Measurements from ENCODE around the gene REPS1. TPM values are rescaled to one million over a fixed set of nuclear protein-coding genes. Genes with fewer than 3 reads are reported as not detected.
A peak's percentile ranks its signal among the peaks of the same experiment; 100 is the strongest.

The REPS1 gene
- total RNA-seq, 1 experiment from 2014 or later = 55.1 TPM

- Mint-ChIP-seq H3K36me3 (no peaks in the 10 kb centered on the region), H3K4me1 (peaks cover 16% of the 10 kb centered on the region), H3K9me3 (no peaks in the 10 kb centered on the region), H3K27ac (peak overlapping the region; percentile 70; the same call in 1 of the 2 replicates), H3K4me3 (no peak overlapping the region), H3K27me3 (ENCODE audit: low read depth) (no peaks in the 10 kb centered on the region)
- no peak for TF ChIP-seq CREB1 (CRISPR knock-in tag; IDR thresholded peaks at IDR 0.05)
- no peak for TF ChIP-seq FOXK1 (CRISPR knock-in tag; IDR thresholded peaks at IDR 0.05)
- no peak for TF ChIP-seq ZSCAN18 (CRISPR knock-in tag; IDR thresholded peaks at IDR 0.05)
- no peak for TF ChIP-seq AR (CRISPR knock-in tag; IDR thresholded peaks at IDR 0.05)
- no peak for TF ChIP-seq TEAD4 (CRISPR knock-in tag; IDR thresholded peaks at IDR 0.05)
- no peak for TF ChIP-seq HMGXB4 (CRISPR knock-in tag; IDR thresholded peaks at IDR 0.05)
- TF ChIP-seq ZNF512 (CRISPR knock-in tag; IDR thresholded peaks at IDR 0.05; ENCODE audit: borderline replicate concordance) = no peak
- TF ChIP-seq NR2C2 (CRISPR knock-in tag; IDR thresholded peaks at IDR 0.05) = no peak
- no peak for TF ChIP-seq NFATC4 (CRISPR knock-in tag; IDR thresholded peaks at IDR 0.05)
- no peak for TF ChIP-seq SP1 (CRISPR knock-in tag; conservative IDR thresholded peaks at IDR 0.05)
- TF ChIP-seq ELF4 (CRISPR knock-in tag; IDR thresholded peaks at IDR 0.05; ENCODE audit: low read depth) = no peak
- no peak for TF ChIP-seq MAX (CRISPR knock-in tag; IDR thresholded peaks at IDR 0.05)
- TF ChIP-seq ZBTB43 (CRISPR knock-in tag; IDR thresholded peaks at IDR 0.05) = no peak
- TF ChIP-seq NR3C1 (CRISPR knock-in tag; conservative IDR thresholded peaks at IDR 0.05; ENCODE audit: low read depth) = no peak
- TF ChIP-seq NFE2L1 (CRISPR knock-in tag; IDR thresholded peaks at IDR 0.05) = no peak
- no peak for TF ChIP-seq E2F5 (CRISPR knock-in tag; IDR thresholded peaks at IDR 0.05)
- TF ChIP-seq KAT7 (CRISPR knock-in tag; IDR thresholded peaks at IDR 0.05; ENCODE audit: borderline replicate concordance) = no peak
- no peak for TF ChIP-seq ZNF263 (CRISPR knock-in tag; IDR thresholded peaks at IDR 0.05; ENCODE audit: low read depth)
- ATAC-seq (peak; percentile 72), DNase-seq (ENCODE audit: low spot score) (no peak)
- CTCF ChIA-PET = no interaction called here
- POLR2A ChIA-PET = no interaction called here
Observed at GRCh38 chr6:138891255-138891986, 96.6 kb downstream of the REPS1 start.
